SJCRH30 (cell line): Measurements from ENCODE around the gene COL16A1. TPM values are rescaled to one million over a fixed set of nuclear protein-coding genes. Genes with fewer than 3 reads are reported as not detected.

ENCODE experiments used
- DNase-seq, 2 experiments: peaks; one replicate each; pipeline ENCODE4 v3.0.0-alpha.2; 2015 to 2020
- H3K27ac ChIP-seq: fragments of 250-450 bp; sonication (Bioruptor Pico); 2 replicates; pipeline ENCODE4 v1.5.1; 2020; ENCODE audit warnings: mild to moderate bottlenecking, moderate library complexity
- H3K27me3 ChIP-seq: fragments of 250-450 bp; sonication (Bioruptor Pico); 2 replicates; pipeline ENCODE4 v1.5.1; 2020; ENCODE audit warnings: mild to moderate bottlenecking, moderate library complexity
- H3K36me3 ChIP-seq: fragments of 250-450 bp; sonication (Bioruptor Pico); 2 replicates; pipeline ENCODE4 v1.5.1; 2020; ENCODE audit warnings: mild to moderate bottlenecking, moderate library complexity
- H3K4me1 ChIP-seq: fragments of 250-450 bp; sonication (Bioruptor Pico); 2 replicates; pipeline ENCODE4 v1.5.1; 2020; ENCODE audit warnings: mild to moderate bottlenecking, moderate library complexity
- H3K4me3 ChIP-seq: fragments of 250-450 bp; sonication (Bioruptor Pico); 2 replicates; pipeline ENCODE4 v1.5.1; 2020; ENCODE audit warnings: mild to moderate bottlenecking, moderate library complexity
- H3K9me3 ChIP-seq: fragments of 250-450 bp; sonication (Bioruptor Pico); replicated peaks from 2 replicates; pipeline ENCODE4 v1.5.1; 2020; ENCODE audit warnings: mild to moderate bottlenecking, moderate library complexity
- total RNA-seq: library from RNA; depleted of rRNA; stranded (reverse); fragments of >200 nt; shearing (Covaris generic); gene quantifications from 2 replicates; pipeline ENCODE4 v1.2.3, GENCODE V29; 2014

COL16A1 gene
- total RNA-seq, 1 experiment from 2014 or later: 2.7 TPM

GRCh38 chr1:31621498-31621820 is 82.4 kb downstream of the COL16A1 start:
- H3K9me3 ChIP-seq: no peaks in the 10 kb centered on the region
- H3K27me3 ChIP-seq: 0 out of 2 replicates have a peak, but pooled peaks cover 8% of the 10 kb centered on the region
- H3K4me1 ChIP-seq: peaks cover 4% of the 10 kb centered on the region; the same call in 1 of the 2 replicates
- H3K4me3 ChIP-seq: no peak overlapping the region
- DNase-seq: no peak
- H3K36me3 ChIP-seq: no peaks in the 10 kb centered on the region
- no peak overlapping the region for H3K27ac ChIP-seq

GRCh38 chr1:31620631-31621497 is 83.0 kb downstream of the COL16A1 start:
- Histone ChIP-seq H3K9me3 (no peaks in the 10 kb centered on the region), H3K27me3 (peaks cover 8% of the 10 kb centered on the region; the same call in 1 of the 2 replicates), H3K27ac (no peak overlapping the region), H3K4me3 (no peak overlapping the region), H3K36me3 (no peaks in the 10 kb centered on the region), H3K4me1 (no peaks in the 10 kb centered on the region; the same call in 1 of the 2 replicates)
- no peak for DNase-seq

GRCh38 chr1:31618916-31619846 is 84.6 kb downstream of the COL16A1 start:
- no peak for DNase-seq
- no peaks in the 10 kb centered on the region for H3K4me1 ChIP-seq
- no peak overlapping the region for H3K4me3 ChIP-seq
- H3K9me3 ChIP-seq: no peaks in the 10 kb centered on the region
- H3K27me3 ChIP-seq: peaks cover 18% of the 10 kb centered on the region; the same call in 1 of the 2 replicates
- no peak overlapping the region for H3K27ac ChIP-seq
- no peaks in the 10 kb centered on the region for H3K36me3 ChIP-seq

- peak; percentile 48 to 63 for DNase-seq
- no peaks in the 10 kb centered on the region for H3K36me3 ChIP-seq
- no peaks in the 10 kb centered on the region for H3K4me1 ChIP-seq
- H3K27ac ChIP-seq: no peak overlapping the region
- peak overlapping the region; percentile 47 for H3K4me3 ChIP-seq
- H3K9me3 ChIP-seq: no peaks in the 10 kb centered on the region
- H3K27me3 ChIP-seq: peaks cover 18% of the 10 kb centered on the region; the same call in 1 of the 2 replicates
These were observed 85.7 kb downstream of the COL16A1 start for GRCh38 chr1:31617916-31618746.

GRCh38 chr1:31617218-31617915 is 86.5 kb downstream of the COL16A1 start, which contains the start of gene HCRTR1:
Gene HCRTR1, plus strand, starts transcription at chr1:31617689. Its CDS starts 1,504 bp downstream, at chr1:31619193.
- H3K27me3 ChIP-seq: peaks cover 18% of the 10 kb centered on the region; the same call in 1 of the 2 replicates

GRCh38 chr1:31615939-31616338 is 87.9 kb downstream of the COL16A1 start:
- H3K27me3 ChIP-seq: peaks cover 18% of the 10 kb centered on the region; the same call in 1 of the 2 replicates
- no peaks in the 10 kb centered on the region for H3K36me3 ChIP-seq
- DNase-seq: no peak
- no peaks in the 10 kb centered on the region for H3K9me3 ChIP-seq
- H3K4me3 ChIP-seq: no peak overlapping the region
- no peaks in the 10 kb centered on the region for H3K4me1 ChIP-seq
- H3K27ac ChIP-seq: no peak overlapping the region

More at GRCh38 chr1:31617218-31617915, 86.5 kb downstream of the COL16A1 start, which contains the start of gene HCRTR1:
- DNase-seq: no peak
- Histone ChIP-seq H3K27ac (no peak within 1 kb of the TSS), H3K4me1 (no peaks in the 10 kb centered on the region), H3K36me3 (no peaks in the 10 kb centered on the region), H3K9me3 (no peaks in the 10 kb centered on the region), H3K4me3 (peak within 1 kb of the TSS; percentile 47)

GRCh38 chr1:31615414-31615813 is 88.4 kb downstream of the COL16A1 start:
- H3K27me3 ChIP-seq: peaks cover 18% of the 10 kb centered on the region; the same call in 1 of the 2 replicates
- no peak overlapping the region for H3K4me3 ChIP-seq
- no peak overlapping the region for H3K27ac ChIP-seq
- no peaks in the 10 kb centered on the region for H3K36me3 ChIP-seq
- DNase-seq: no peak
- H3K9me3 ChIP-seq: no peaks in the 10 kb centered on the region
- no peaks in the 10 kb centered on the region for H3K4me1 ChIP-seq

GRCh38 chr1:31614414-31615005 is 89.3 kb downstream of the COL16A1 start:
- Histone ChIP-seq H3K4me1 (no peaks in the 10 kb centered on the region), H3K9me3 (no peaks in the 10 kb centered on the region), H3K27me3 (peaks cover 18% of the 10 kb centered on the region; the same call in 1 of the 2 replicates), H3K36me3 (no peaks in the 10 kb centered on the region), H3K4me3 (no peak overlapping the region), H3K27ac (no peak overlapping the region)
- DNase-seq: no peak

GRCh38 chr1:31609514-31610118 is 94.2 kb downstream of the COL16A1 start:
- Histone ChIP-seq H3K4me3 (no peak overlapping the region), H3K9me3 (no peaks in the 10 kb centered on the region), H3K4me1 (no peaks in the 10 kb centered on the region), H3K27ac (no peak overlapping the region), H3K36me3 (no peaks in the 10 kb centered on the region), H3K27me3 (0 out of 2 replicates have a peak, but pooled peaks cover 4% of the 10 kb centered on the region)
- no peak for DNase-seq

GRCh38 chr1:31607360-31607759 is 96.5 kb downstream of the COL16A1 start:
- no peaks in the 10 kb centered on the region for H3K27me3 ChIP-seq
- DNase-seq: no peak

GRCh38 chr1:31605908-31606427 is 97.8 kb downstream of the COL16A1 start:
- H3K36me3 ChIP-seq: no peaks in the 10 kb centered on the region
- no peaks in the 10 kb centered on the region; the same call in 1 of the 2 replicates for H3K27me3 ChIP-seq
- no peak overlapping the region for H3K27ac ChIP-seq
- no peaks in the 10 kb centered on the region for H3K4me1 ChIP-seq
- no peaks in the 10 kb centered on the region for H3K9me3 ChIP-seq
- no peak for DNase-seq
- H3K4me3 ChIP-seq: no peak overlapping the region

More at GRCh38 chr1:31607360-31607759, 96.5 kb downstream of the COL16A1 start:
- Histone ChIP-seq H3K36me3 (no peaks in the 10 kb centered on the region), H3K4me3 (no peak overlapping the region), H3K9me3 (no peaks in the 10 kb centered on the region), H3K4me1 (no peaks in the 10 kb centered on the region), H3K27ac (no peak overlapping the region)
